SKM-1 (cell line): ENCODE results near the gene PRSS3.
A peak's percentile ranks its signal among the peaks of the same experiment; 100 is the strongest.
"Not testable (repeated sequence)": the region's sequence is repeated elsewhere in the genome, so short reads cannot be mapped to it uniquely, and the experiment has no call there.

ENCODE experiments used
- DNase-seq: peaks from one replicate; lab custom pipeline; 2025; ENCODE audit not compliant: unreplicated experiment; lab: John Stamatoyannopoulos, UW

PRSS3 gene

DNA sequence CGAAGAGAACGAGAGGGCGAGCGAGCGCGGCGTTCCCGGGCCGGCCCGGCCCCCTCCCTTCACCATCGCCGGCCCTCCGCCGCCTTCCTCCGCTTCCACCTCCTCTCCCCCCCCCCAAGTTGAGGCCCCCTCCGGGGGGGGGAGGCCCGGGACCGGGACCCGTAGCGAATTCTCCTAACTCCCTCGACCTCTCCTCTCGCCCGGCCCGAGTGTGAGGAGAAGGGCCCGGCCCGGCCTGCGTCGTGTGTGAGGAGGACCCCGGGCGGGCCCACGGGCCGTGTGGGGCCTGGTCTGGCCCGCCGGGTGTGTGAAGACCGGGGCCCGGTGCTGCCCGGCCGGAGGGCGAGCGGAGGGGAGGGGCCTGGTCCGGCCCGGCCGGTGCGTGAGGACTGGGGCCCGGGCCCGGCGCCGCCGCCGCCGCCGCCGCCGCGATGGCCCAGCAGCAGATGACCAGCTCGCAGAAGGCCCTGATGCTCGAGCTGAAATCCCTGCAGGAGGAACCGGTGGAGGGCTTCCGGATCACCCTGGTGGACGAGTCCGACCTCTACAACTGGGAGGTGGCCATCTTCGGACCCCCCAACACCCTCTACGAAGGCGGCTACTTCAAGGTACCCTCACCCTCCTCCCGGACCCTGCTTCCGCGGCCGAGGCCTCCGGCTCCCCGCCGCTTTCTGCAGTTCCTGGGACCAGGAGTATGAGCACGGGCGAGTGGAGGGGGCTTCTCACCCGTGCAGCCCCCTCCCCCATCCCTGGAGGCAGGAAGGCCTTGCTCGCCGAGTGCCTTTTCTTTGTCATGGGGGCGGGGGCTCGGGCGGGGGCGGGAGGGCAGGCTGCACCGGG is 22.2 kb downstream of the PRSS3 start:
- no peak for DNase-seq

- DNase-seq: no peak
Measured at GRCh38 chr9:33818167-33818846, 22.9 kb downstream of the PRSS3 start.

DNA sequence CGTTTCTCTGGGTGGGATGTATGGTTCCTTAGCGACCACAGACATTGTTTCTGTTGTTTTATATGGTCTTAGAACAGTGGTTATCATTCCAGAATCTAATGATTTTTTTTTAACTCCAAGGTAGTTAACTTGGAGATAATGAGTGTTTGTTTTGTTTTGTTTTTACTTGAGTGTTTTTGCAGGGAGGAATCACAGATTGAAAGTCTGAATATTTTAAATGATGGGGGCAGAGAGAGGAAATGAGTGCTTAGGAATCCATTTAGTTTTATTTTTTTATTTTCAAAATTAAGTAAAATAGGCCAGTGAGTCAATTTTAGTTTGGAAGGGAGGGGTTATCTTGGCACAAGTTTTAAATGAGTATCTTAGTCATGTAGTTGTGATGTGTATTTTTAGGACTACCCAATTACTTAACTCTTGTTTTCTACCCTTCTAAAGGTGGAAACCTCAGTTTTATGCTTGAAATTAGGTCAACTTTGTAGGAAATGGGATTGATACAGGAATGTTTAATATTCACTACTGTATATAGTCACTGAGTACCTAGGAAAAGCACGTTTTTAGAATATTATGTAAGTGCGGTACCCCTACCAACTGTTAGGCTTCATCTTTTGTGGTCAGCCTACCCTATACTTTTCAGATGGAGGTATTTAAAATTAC is 23.6 kb downstream of the PRSS3 start:
- no peak for DNase-seq

GRCh38 chr9:33820231-33820745 is 24.9 kb downstream of the PRSS3 start:
- no peak for DNase-seq

GRCh38 chr9:33823801-33824200 is 28.4 kb downstream of the PRSS3 start:
- no peak for DNase-seq

DNA sequence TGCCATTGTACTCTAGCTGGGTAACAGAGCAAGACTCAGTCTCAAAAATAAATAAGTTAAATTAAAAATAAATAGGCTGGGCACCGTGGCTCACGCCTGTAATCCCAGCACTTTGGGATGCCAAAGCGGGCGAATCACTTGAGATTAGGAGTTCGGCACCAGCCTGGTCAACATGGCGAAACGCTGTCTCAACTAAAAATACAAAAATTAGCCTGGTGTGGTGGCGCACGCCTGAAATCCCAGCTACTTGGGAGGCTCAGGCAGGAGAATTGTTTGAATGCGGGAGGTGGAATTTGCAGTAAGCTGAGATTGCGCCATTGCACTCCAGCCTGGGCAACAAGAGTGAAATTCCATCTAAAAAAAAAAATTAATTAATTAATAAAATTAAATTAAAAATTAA is 31.9 kb downstream of the PRSS3 start:
- DNase-seq: not testable (repeated sequence)

DNA sequence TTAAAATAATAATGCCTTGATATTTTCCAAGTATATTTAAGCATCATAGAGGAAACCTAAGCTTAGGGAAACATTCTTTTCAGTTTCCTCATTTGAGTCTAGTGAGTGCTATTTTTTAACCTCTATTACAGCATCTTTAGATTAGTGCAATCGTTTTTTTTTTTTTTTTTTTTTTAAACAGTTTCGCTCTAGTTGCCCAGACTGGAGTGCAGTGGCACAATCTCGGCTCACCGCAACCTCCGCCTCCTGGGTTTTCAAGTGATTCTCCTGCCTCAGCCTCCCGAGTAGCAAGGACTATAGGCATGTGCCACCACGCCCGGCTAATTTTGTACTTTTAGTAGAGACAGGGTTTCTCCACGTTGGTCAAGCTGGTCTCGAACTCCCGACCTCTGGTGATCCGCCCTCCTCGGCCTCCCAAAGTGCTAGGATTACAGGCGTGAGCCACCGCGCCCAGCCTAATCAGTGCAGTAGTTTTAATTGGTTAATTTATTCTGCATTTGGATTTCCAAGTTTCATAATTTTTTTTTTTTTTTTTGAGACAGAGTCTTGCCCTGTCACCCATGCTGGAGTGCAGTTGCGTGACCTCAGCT is 34.4 kb downstream of the PRSS3 start:
- DNase-seq: not testable (repeated sequence)

DNA sequence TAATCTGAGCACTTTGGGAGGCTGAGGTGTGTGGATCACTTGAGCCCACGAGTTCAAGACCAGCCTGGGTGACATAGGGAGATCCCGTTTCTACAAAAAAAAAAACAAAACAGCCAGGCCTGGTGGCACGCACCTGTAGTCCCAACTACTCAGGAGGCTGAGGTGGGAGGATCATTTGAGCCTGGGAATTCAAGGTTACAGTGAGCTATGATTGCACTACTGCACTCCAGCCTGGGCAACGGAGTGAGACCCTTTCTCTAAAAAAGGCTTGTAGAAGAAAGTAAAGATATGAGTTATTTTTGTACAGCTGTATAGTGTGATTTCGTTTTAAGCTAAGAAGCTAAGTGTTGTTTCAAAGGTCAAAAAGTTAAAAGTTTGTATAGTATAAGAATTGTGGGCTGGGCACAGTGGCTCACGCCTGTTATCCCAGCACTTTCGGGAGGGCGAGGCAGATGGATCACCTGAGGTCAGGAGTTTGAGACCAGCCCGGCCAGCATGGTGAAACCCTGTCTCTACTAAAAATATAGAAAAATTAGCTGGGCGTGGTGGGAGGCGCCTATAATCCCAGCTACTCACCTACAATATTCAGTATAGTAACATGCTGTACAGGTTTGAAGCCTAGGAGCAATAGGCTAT is 40.4 kb downstream of the PRSS3 start:
- DNase-seq: no peak

DNA sequence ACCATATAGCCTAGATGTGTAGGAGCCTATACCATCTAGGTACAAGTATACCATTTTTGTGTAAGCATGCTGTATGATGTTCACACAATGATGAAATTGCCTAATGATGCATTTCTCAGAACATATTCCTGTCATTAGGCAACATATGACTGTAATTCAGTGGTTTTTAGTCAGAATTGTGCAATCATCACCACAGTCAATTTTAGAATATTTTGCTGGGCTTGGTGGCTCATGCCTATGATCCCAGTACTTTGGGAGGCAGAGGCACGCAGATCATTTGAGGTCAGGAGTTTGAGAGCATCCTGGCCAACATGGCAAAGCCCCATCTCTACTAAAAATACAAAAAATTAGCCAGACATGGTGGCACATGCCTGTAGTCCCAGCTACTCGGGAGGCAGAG is 40.9 kb downstream of the PRSS3 start:
- DNase-seq: peak; percentile 66

GRCh38 chr9:33837138-33837537 is 41.8 kb downstream of the PRSS3 start:
- no peak for DNase-seq

GRCh38 chr9:33840381-33840780 is 45.0 kb downstream of the PRSS3 start:
- no peak for DNase-seq

DNA sequence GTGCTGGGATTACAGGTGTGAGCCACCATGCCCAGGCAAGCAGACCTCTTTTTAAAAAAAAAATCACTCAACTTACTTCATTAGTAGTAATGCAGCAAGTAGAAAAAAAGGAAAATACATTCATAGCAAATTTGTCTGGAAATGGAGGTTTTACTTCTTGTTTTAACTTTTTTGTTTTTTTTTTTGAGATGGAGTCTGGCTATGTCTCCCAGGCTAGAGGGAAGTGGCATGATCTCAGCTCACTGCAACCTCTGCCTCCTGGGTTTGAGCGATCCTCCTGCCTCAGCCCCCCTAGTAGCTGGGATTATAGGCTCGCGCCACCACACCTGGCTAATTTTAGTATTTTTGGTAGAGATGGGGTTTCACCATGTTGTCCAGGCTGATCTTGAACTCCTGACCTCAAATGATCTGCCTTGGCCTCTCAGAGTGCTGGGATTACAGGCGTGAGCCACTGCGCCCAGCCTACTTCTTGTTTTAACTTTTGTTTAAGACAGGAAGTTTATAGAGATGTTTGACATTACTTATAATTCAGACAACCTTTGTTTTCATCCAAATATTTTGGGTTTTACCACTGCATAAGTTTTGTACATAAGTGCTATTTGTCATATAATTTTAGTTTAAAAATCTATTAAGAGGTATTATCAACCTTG is 48.1 kb downstream of the PRSS3 start:
- no peak for DNase-seq

DNA sequence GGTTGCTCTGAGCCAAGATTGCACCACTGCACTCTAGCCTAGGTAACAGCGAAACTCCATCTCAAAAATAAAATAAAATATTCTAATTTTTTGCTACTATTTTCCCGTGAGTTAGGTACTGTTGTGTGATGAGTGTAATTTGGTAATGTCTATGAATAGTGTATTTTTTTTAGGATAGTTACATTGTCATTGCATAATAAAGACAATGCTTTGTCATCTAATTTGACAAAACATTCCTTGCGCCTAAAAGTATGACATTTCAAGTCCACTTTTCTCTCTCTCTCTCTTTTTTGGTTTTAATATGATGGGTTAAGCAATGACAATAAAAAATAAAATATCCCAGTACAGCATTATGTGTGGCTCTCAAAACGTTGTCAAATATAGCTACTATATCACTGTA is 50.9 kb downstream of the PRSS3 start:
- DNase-seq: no peak

DNA sequence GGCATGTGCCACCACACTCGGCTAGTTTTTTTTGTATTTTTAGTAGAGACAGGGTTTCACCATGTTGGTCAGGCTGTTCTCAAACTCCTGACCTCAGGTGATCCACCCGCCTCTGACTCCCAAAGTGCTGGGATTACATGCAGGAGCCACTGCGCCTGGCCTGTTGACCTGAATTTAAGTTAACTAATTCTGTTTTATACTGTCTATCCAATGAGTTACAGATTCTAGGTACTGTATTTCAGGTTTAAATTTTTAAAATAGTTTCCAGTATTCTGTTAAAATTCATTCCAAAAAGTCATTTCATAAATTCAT is 52.5 kb downstream of the PRSS3 start:
- DNase-seq: not testable (repeated sequence)
